K562 (cell line): ENCODE data around the gene MYLK4. TPM values are rescaled to one million over a fixed set of nuclear protein-coding genes. Genes with fewer than 3 reads are reported as not detected.
A peak's percentile ranks its signal among the peaks of the same experiment; 100 is the strongest.

Source experiments
- ETS2 ChIP-seq: IDR thresholded peaks from 2 replicates; pipeline ENCODE4 v1.6.1; 2016; ENCODE audit warnings: borderline replicate concordance, missing genetic modification characterization, mild to moderate bottlenecking, moderate library complexity, missing compliant biosample characterization; ENCODE audit not compliant: poor library complexity, severe bottlenecking
- EWSR1 ChIP-seq: fragments of 450-650 bp; IDR thresholded peaks from 2 replicates; pipeline ENCODE4 v1.6.1; 2018; ENCODE audit warnings: borderline replicate concordance, mild to moderate bottlenecking, low read depth, moderate library complexity; ENCODE audit not compliant: partially characterized antibody
- FOXK2 ChIP-seq, 2 experiments: fragments of 450-650 bp; IDR thresholded peaks in 1 of 2; conservative IDR thresholded peaks in 1 of 2; 2 replicates each; pipeline ENCODE4 v1.6.1; 2016; ENCODE audit warnings: low read depth in 2 of 2, mild to moderate bottlenecking in 1 of 2
- GTF2A2 ChIP-seq: IDR thresholded peaks from 2 replicates; pipeline ENCODE4 v1.6.1; 2016; ENCODE audit warnings: mild to moderate bottlenecking, missing genetic modification characterization, missing compliant biosample characterization
- HDAC3 ChIP-seq: fragments of 450-650 bp; IDR thresholded peaks from 2 replicates; pipeline ENCODE4 v1.6.1; 2018; ENCODE audit warnings: borderline replicate concordance, mild to moderate bottlenecking, moderate library complexity; ENCODE audit not compliant: partially characterized antibody
- HSF4 ChIP-seq: fragments of 250-450 bp; sonication (Bioruptor Pico); IDR thresholded peaks from 2 replicates; pipeline ENCODE4 v2.1.2; 2022; ENCODE audit warnings: mild to moderate bottlenecking, moderate library complexity, borderline replicate concordance
- LEF1 ChIP-seq: fragments of 450-650 bp; IDR thresholded peaks from 2 replicates; pipeline ENCODE4 v1.6.1; 2016; ENCODE audit warnings: mild to moderate bottlenecking
- NONO ChIP-seq, 2 experiments: fragments of 200-400 bp in 1 of 2; fragments of 450-650 bp in 1 of 2; formaldehyde crosslinking in 1 of 2; IDR thresholded peaks; 2 replicates each; pipeline ENCODE4 v1.6.1; 2017; ENCODE audit warnings: low read depth in 2 of 2, mild to moderate bottlenecking in 2 of 2, moderate library complexity in 2 of 2, low read length in 1 of 2
- NR1H2 ChIP-seq: sonication (generic); formaldehyde crosslinking; IDR thresholded peaks from 2 replicates; pipeline ENCODE4 v1.4.0; 2020; ENCODE audit warnings: mild to moderate bottlenecking, missing genetic modification reagents
- PCBP2 ChIP-seq: fragments of 200-400 bp; formaldehyde crosslinking; IDR thresholded peaks from 2 replicates; pipeline ENCODE4 v1.6.1; 2018; ENCODE audit warnings: low read length, low read depth, mild to moderate bottlenecking, moderate library complexity; ENCODE audit not compliant: poor library complexity, severe bottlenecking
- RBM34 ChIP-seq: fragments of 200-400 bp; formaldehyde crosslinking; IDR thresholded peaks from 2 replicates; pipeline ENCODE4 v1.6.1; 2018; ENCODE audit warnings: low read length, borderline replicate concordance; ENCODE audit not compliant: insufficient read depth
- RHOXF2B ChIP-seq: fragments of 250-450 bp; sonication (Bioruptor Pico); conservative IDR thresholded peaks from 2 replicates; pipeline ENCODE4 v1.5.1; 2021
- ZFP30 ChIP-seq: fragments of 250-450 bp; sonication (Bioruptor Pico); IDR thresholded peaks from 2 replicates; pipeline ENCODE4 v1.8.0; 2022; ENCODE audit warnings: moderate library complexity, mild to moderate bottlenecking, inconsistent platforms, borderline replicate concordance
- ZNF140 ChIP-seq: fragments of 250-450 bp; sonication (Bioruptor Pico); IDR thresholded peaks from 2 replicates; pipeline ENCODE4 v1.8.0; 2021; ENCODE audit warnings: moderate library complexity, mild to moderate bottlenecking, inconsistent platforms
- ZNF41 ChIP-seq: fragments of 250-450 bp; sonication (Bioruptor Pico); conservative IDR thresholded peaks from 2 replicates; pipeline ENCODE4 v1.4.0; 2020; ENCODE audit warnings: mild to moderate bottlenecking
- ZNF785 ChIP-seq: fragments of 250-450 bp; sonication (Bioruptor Pico); IDR thresholded peaks from 2 replicates; pipeline ENCODE4 v1.4.0; 2020; ENCODE audit warnings: mild to moderate bottlenecking
- ZNF830 ChIP-seq: fragments of 250-450 bp; sonication (Bioruptor Pico); IDR thresholded peaks from 2 replicates; pipeline ENCODE4 v1.5.0; 2021; ENCODE audit warnings: mild to moderate bottlenecking
- polyA plus RNA-seq, 8 experiments: library from polyadenylated mRNA; depleted of rRNA in 4 of 8; stranded (reverse) in 5 of 8; unstranded in 3 of 8; fragments of >200 nt; fragmentation: Nextera tagmentation in 2 of 8; fragmentation: Illumina TruSeq in 1 of 8; extraction: Ambion mirVana in 2 of 8; extraction: Trizol in 1 of 8; gene quantifications; 2 replicates each; pipeline versions ENCODE4 v1.2.1 to v1.2.3, GENCODE V29; 2011 to 2014; ENCODE audit warnings: inconsistent platforms in 1 of 8, missing spikeins in 1 of 8
- total RNA-seq, 7 experiments: library from RNA; depleted of rRNA in 6 of 7; stranded (reverse); fragments of >200 nt in 6 of 7; fragmentation: Illumina TruSeq in 2 of 7; extraction: Trizol in 2 of 7; gene quantifications; 2 replicates each; pipeline versions ENCODE4 v1.2.1 to v1.2.3, GENCODE V29; 2011 to 2021; ENCODE audit warnings: low replicate concordance in 1 of 7
- TF ChIP-seq, protein P1 (sequence below): IDR thresholded peaks from 2 replicates; pipeline ENCODE4 v1.6.1; 2011; ENCODE audit warnings: borderline replicate concordance, low read depth, mild to moderate bottlenecking, moderate library complexity, low read length; ENCODE audit not compliant: insufficient read depth, poor library complexity, severe bottlenecking
- TF ChIP-seq, protein P2 (sequence below): sonication (generic); formaldehyde crosslinking; IDR thresholded peaks from 2 replicates; pipeline ENCODE4 v1.8.1; 2023; ENCODE audit warnings: mild to moderate bottlenecking, missing genetic modification reagents
- TF ChIP-seq, protein P3 (sequence below), 2 experiments: IDR thresholded peaks in 1 of 2; conservative IDR thresholded peaks in 1 of 2; 2 replicates each; pipeline ENCODE4 v1.6.1; 2016; ENCODE audit warnings: low read depth in 2 of 2, mild to moderate bottlenecking in 1 of 2, missing compliant biosample characterization in 1 of 2, missing genetic modification characterization in 1 of 2, moderate library complexity in 1 of 2

The MYLK4 gene
- total and polyA plus RNA-seq, 9 of the 15 experiments (the other 6 are each of a cell fraction or from before 2014, with no cell fraction given), result 0.01 to 0.15 (median 0.06) TPM

DNA sequence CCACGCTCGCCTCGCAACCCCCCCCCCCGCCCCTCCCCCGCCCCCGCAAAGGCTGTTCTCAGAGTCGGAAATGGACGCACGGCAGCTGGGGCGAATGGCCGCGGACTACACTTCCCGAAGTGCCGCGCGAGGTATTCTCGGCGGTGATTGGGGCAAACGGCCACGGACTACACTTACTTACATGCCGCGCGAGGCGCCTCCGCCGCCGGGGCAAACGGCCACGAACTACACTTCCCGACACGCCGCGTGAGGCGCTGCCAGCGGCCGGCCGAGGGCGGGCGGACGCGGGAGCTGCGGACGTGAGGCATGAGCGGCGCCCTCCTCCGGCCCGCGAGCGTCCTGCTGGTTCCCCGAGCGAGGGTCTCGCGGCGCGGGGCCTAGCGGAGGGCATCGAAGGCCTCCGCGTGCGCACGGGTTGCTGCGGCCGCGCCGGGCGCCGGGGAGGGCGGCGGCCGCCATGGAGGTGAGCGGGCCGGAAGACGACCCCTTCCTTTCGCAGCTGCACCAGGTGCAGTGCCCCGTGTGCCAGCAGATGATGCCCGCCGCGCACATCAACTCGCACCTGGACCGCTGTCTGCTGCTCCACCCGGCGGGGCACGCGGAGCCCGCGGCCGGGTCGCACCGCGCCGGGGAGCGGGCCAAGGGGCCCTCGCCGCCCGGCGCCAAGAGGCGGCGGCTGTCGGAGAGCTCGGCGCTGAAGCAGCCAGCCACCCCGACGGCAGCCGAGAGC, 14.6 kb upstream of the MYLK4 start, which contains the start of gene WRNIP1 (continued):
- TF ChIP-seq, protein P1, sequence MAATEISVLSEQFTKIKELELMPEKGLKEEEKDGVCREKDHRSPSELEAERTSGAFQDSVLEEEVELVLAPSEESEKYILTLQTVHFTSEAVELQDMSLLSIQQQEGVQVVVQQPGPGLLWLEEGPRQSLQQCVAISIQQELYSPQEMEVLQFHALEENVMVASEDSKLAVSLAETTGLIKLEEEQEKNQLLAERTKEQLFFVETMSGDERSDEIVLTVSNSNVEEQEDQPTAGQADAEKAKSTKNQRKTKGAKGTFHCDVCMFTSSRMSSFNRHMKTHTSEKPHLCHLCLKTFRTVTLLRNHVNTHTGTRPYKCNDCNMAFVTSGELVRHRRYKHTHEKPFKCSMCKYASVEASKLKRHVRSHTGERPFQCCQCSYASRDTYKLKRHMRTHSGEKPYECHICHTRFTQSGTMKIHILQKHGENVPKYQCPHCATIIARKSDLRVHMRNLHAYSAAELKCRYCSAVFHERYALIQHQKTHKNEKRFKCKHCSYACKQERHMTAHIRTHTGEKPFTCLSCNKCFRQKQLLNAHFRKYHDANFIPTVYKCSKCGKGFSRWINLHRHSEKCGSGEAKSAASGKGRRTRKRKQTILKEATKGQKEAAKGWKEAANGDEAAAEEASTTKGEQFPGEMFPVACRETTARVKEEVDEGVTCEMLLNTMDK, result peak; percentile 97
- TF ChIP-seq LEF1 (no peak), ZNF830 (CRISPR knock-in tag) (no peak), ETS2 (tag) (peak; percentile 90), NONO (IDR thresholded peaks at IDR 0.05; ENCODE audit: low read depth in 2 of 2, low read length in 1 of 2) (peak; percentile 58 to 60; a peak in 3 of 4 replicates), RHOXF2B (CRISPR knock-in tag) (no peak), RBM34 (no peak), GTF2A2 (no peak), HDAC3 (no peak), ZNF785 (CRISPR knock-in tag) (no peak), HSF4 (CRISPR knock-in tag) (no peak), PCBP2 (peak; percentile 9), FOXK2 (conservative IDR thresholded peaks at IDR 0.05 in 1 of 2, IDR thresholded peaks at IDR 0.05 in 1 of 2; ENCODE audit: low read depth in 2 of 2) (no peak), ZNF41 (CRISPR knock-in tag) (0 out of 2 replicates have a peak, but pooled peaks have one; percentile 25), EWSR1 (no peak), ZFP30 (CRISPR knock-in tag) (no peak), NR1H2 (CRISPR knock-in tag) (no peak), ZNF140 (no peak)
- TF ChIP-seq, protein P2, sequence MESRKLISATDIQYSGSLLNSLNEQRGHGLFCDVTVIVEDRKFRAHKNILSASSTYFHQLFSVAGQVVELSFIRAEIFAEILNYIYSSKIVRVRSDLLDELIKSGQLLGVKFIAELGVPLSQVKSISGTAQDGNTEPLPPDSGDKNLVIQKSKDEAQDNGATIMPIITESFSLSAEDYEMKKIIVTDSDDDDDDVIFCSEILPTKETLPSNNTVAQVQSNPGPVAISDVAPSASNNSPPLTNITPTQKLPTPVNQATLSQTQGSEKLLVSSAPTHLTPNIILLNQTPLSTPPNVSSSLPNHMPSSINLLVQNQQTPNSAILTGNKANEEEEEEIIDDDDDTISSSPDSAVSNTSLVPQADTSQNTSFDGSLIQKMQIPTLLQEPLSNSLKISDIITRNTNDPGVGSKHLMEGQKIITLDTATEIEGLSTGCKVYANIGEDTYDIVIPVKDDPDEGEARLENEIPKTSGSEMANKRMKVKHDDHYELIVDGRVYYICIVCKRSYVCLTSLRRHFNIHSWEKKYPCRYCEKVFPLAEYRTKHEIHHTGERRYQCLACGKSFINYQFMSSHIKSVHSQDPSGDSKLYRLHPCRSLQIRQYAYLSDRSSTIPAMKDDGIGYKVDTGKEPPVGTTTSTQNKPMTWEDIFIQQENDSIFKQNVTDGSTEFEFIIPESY (CRISPR knock-in tag), result peak; percentile 39
- TF ChIP-seq, protein P3, sequence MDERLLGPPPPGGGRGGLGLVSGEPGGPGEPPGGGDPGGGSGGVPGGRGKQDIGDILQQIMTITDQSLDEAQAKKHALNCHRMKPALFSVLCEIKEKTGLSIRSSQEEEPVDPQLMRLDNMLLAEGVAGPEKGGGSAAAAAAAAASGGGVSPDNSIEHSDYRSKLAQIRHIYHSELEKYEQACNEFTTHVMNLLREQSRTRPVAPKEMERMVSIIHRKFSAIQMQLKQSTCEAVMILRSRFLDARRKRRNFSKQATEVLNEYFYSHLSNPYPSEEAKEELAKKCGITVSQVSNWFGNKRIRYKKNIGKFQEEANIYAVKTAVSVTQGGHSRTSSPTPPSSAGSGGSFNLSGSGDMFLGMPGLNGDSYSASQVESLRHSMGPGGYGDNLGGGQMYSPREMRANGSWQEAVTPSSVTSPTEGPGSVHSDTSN (CRISPR knock-in tag; IDR thresholded peaks at IDR 0.05; ENCODE audit: low read depth), result no peak
- TF ChIP-seq, protein P3 (tag; conservative IDR thresholded peaks at IDR 0.05; ENCODE audit: low read depth), result no peak
